Ascending aorta (tissue), 2 donors: Measurements from ENCODE around the gene ADD3. TPM values are rescaled to one million over a fixed set of nuclear protein-coding genes. Genes with fewer than 3 reads are reported as not detected.

Experiments used
- DNase-seq, 2 donors: peaks; one replicate each; pipeline ENCODE4 v3.0.0-alpha.2; 2019; ENCODE audit warnings: low spot score in 2 of 2
- H3K27ac ChIP-seq, 2 donors: fragments of 200-600 bp; sonication (generic); one replicate each; pipeline ENCODE4 v1.5.1; 2016 to 2017; ENCODE audit warnings: mild to moderate bottlenecking in 1 of 2
- H3K27me3 ChIP-seq: fragments of 200-600 bp; sonication (generic); one replicate; pipeline ENCODE4 v1.5.1; 2017
- H3K36me3 ChIP-seq, 2 donors: fragments of 200-600 bp; sonication (generic); one replicate each; pipeline ENCODE4 v1.5.1; 2016
- H3K4me1 ChIP-seq, 2 donors: fragments of 200-600 bp; sonication (generic); one replicate each; pipeline ENCODE4 v1.5.1; 2016 to 2017; ENCODE audit warnings: mild to moderate bottlenecking in 1 of 2
- H3K4me3 ChIP-seq, 2 donors: fragments of 200-600 bp; sonication (generic); one replicate each; pipeline ENCODE4 v1.5.1; 2016 to 2017; ENCODE audit warnings: mild to moderate bottlenecking in 1 of 2
- H3K9me3 ChIP-seq, 2 donors: fragments of 200-600 bp; sonication (generic); one replicate each; pipeline ENCODE4 v1.5.1; 2016
- CTCF ChIP-seq, 3 experiments: fragments of 200-600 bp in 2 of 3; fragments of 450-650 bp in 1 of 3; sonication (generic) in 2 of 3; IDR thresholded peaks; one replicate each; pipeline ENCODE4 v1.5.1; 2016 to 2019; ENCODE audit warnings: antibody characterized with exemption in 3 of 3, mild to moderate bottlenecking in 1 of 3, moderate library complexity in 1 of 3
- intact Hi-C: fragments of 100-400 bp; cut with DNase I; formaldehyde crosslinking; loops from one replicate; pipeline ENCODE4 v1.15.1; 2023
- total RNA-seq: library from RNA; depleted of rRNA; stranded (reverse); fragments of >200 nt; gene quantifications from one replicate; pipeline ENCODE4 v1.1.0, GENCODE V29; 2016

ADD3 gene
- total RNA-seq, 1 donor from 2014 or later, result 93.0 TPM

- Histone ChIP-seq H3K4me1 (peaks cover 0 to 10% of the 10 kb centered on the region in 2 donors), H3K4me3 (no peak overlapping the region), H3K36me3 (no peaks in the 10 kb centered on the region), H3K27ac (no peak overlapping the region), H3K27me3 (no peaks in the 10 kb centered on the region), H3K9me3 (no peaks in the 10 kb centered on the region)
- TF ChIP-seq CTCF (IDR thresholded peaks at IDR 0.05), result no peak
- no peak for DNase-seq
- intact Hi-C loops, result no loop called here
Measured at GRCh38 chr10:109994711-109995577, 12.8 kb upstream of the ADD3 start.

- Histone ChIP-seq H3K9me3 (no peaks in the 10 kb centered on the region), H3K4me3 (no peak overlapping the region), H3K36me3 (no peaks in the 10 kb centered on the region), H3K27ac (no peak overlapping the region), H3K27me3 (no peaks in the 10 kb centered on the region), H3K4me1 (peaks cover 0 to 10% of the 10 kb centered on the region in 2 donors)
- intact Hi-C loops, result no loop called here
- no peak for DNase-seq
- TF ChIP-seq CTCF (IDR thresholded peaks at IDR 0.05), result no peak
Measured at GRCh38 chr10:109995595-109995994, 12.2 kb upstream of the ADD3 start.

- intact Hi-C loops, result no loop called here
Measured at GRCh38 chr10:109996225-109996624, 11.6 kb upstream of the ADD3 start.

DNA sequence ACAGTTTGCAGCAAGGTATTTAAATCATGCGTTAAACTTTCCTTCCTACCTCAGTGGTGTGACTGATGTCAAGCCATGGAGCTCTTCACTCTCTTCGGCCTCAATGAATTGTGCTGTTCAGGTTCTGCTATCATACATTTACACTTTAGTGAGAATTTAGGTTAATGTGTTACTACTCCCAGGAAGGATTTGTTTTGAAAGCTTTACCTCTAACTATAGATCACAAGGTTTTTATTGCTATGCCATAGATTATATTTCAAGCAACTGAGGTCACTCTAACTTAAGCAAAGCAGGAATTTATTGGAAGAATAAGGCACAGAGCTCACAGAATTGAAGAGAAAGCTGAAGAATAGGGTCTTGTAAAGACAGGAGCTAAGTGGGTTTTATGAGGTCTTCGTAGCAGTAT is 11.0 kb upstream of the ADD3 start:
- peaks cover 0 to 10% of the 10 kb centered on the region in 2 donors for H3K4me1 ChIP-seq
- DNase-seq, result no peak
- no peak overlapping the region for H3K27ac ChIP-seq
- H3K4me3 ChIP-seq, result no peak overlapping the region
- no peak for TF ChIP-seq CTCF (IDR thresholded peaks at IDR 0.05)
- intact Hi-C loops, result no loop called here
- H3K36me3 ChIP-seq, result no peaks in the 10 kb centered on the region
- H3K27me3 ChIP-seq, result no peaks in the 10 kb centered on the region
- no peaks in the 10 kb centered on the region for H3K9me3 ChIP-seq

More at GRCh38 chr10:109996225-109996624, 11.6 kb upstream of the ADD3 start:
- Histone ChIP-seq H3K27me3 (no peaks in the 10 kb centered on the region), H3K4me3 (no peak overlapping the region), H3K36me3 (no peaks in the 10 kb centered on the region), H3K27ac (no peak overlapping the region), H3K9me3 (no peaks in the 10 kb centered on the region), H3K4me1 (peaks cover 0 to 10% of the 10 kb centered on the region in 2 donors)
- no peak for TF ChIP-seq CTCF (IDR thresholded peaks at IDR 0.05)
- DNase-seq, result no peak

DNA sequence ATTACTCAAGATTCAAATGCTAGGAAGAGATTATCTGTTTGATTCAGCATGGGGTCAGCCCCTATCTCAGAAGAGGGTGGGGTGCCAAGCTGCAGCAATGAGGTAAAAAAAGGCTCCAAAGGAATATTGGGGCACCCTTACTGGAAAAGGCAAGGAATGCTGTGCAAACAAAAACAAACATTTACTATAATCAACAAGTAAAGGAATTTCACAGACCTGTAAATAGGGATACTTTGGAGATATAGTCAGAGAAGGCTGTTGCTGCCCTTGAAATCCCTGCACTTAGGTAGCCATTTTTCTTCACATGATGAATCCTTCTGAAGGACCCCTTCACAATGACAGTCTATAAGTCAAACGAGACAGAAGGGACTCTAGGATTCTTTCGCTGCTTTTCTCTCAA is 10.6 kb upstream of the ADD3 start:
- Histone ChIP-seq H3K4me3 (no peak overlapping the region), H3K4me1 (peaks cover 0 to 10% of the 10 kb centered on the region in 2 donors), H3K36me3 (no peaks in the 10 kb centered on the region), H3K27ac (no peak overlapping the region), H3K9me3 (no peaks in the 10 kb centered on the region), H3K27me3 (no peaks in the 10 kb centered on the region)
- no peak for DNase-seq
- intact Hi-C loops, result no loop called here
- no peak for TF ChIP-seq CTCF (IDR thresholded peaks at IDR 0.05)
